Hematopoietic multipotent progenitor cell treated with erythropoietin and hydrocortisone succinate and interleukin-3 and kit ligand, for 15 days (in vitro differentiated cells): ENCODE data around the gene MAP1LC3B.

Source experiments
- DNase-seq: peaks from one replicate; pipeline ENCODE4 v3.0.0-alpha.2; 2015; ENCODE audit warnings: low spot score

Gene MAP1LC3B

GRCh38 chr16:87409781-87410180 lies 17.6 kb downstream of the MAP1LC3B start:
- DNase-seq = no peak

GRCh38 chr16:87410530-87410929 lies 18.4 kb downstream of the MAP1LC3B start:
- DNase-seq = no peak

- no peak for DNase-seq
These were observed 18.8 kb downstream of the MAP1LC3B start for GRCh38 chr16:87410968-87411367.

- DNase-seq = no peak
These were observed 19.5 kb downstream of the MAP1LC3B start for GRCh38 chr16:87411375-87412271.

- no peak for DNase-seq
These were observed 20.3 kb downstream of the MAP1LC3B start for GRCh38 chr16:87412371-87412995.

- DNase-seq = no peak
These were observed 20.9 kb downstream of the MAP1LC3B start for GRCh38 chr16:87412996-87413421.

GRCh38 chr16:87414251-87414680 lies 22.1 kb downstream of the MAP1LC3B start:
- no peak for DNase-seq

GRCh38 chr16:87415441-87415840 lies 23.3 kb downstream of the MAP1LC3B start:
- no peak for DNase-seq

- no peak for DNase-seq
These were observed 24.8 kb downstream of the MAP1LC3B start for GRCh38 chr16:87416826-87417527.

- no peak for DNase-seq
These were observed 25.4 kb downstream of the MAP1LC3B start for GRCh38 chr16:87417528-87417910.

GRCh38 chr16:87418216-87418615 lies 26.1 kb downstream of the MAP1LC3B start:
- DNase-seq = no peak

GRCh38 chr16:87418644-87419043 lies 26.5 kb downstream of the MAP1LC3B start:
- no peak for DNase-seq

GRCh38 chr16:87420026-87421002 lies 28.2 kb downstream of the MAP1LC3B start:
- DNase-seq = peak; percentile 30

GRCh38 chr16:87421003-87421912 lies 29.1 kb downstream of the MAP1LC3B start:
- no peak for DNase-seq

- no peak for DNase-seq
These were observed 30.0 kb downstream of the MAP1LC3B start for GRCh38 chr16:87422106-87422505.

- DNase-seq = no peak
These were observed 31.3 kb downstream of the MAP1LC3B start for GRCh38 chr16:87423429-87423828.

- no peak for DNase-seq
These were observed 32.1 kb downstream of the MAP1LC3B start for GRCh38 chr16:87424266-87424665.

- no peak for DNase-seq
These were observed 33.8 kb downstream of the MAP1LC3B start for GRCh38 chr16:87425941-87426340.

- no peak for DNase-seq
These were observed 34.5 kb downstream of the MAP1LC3B start for GRCh38 chr16:87426423-87427215.

GRCh38 chr16:87431926-87432325 lies 39.8 kb downstream of the MAP1LC3B start:
- DNase-seq = no peak
